HPDE6-E6E7 (cell line): Measurements from ENCODE around the gene PLEK.

ENCODE experiments used
- DNase-seq: peaks from one replicate; pipeline ENCODE4 v3.0.0; 2011; ENCODE audit warnings: missing footprints; ENCODE audit errors: extremely low spot score

Gene PLEK

DNA sequence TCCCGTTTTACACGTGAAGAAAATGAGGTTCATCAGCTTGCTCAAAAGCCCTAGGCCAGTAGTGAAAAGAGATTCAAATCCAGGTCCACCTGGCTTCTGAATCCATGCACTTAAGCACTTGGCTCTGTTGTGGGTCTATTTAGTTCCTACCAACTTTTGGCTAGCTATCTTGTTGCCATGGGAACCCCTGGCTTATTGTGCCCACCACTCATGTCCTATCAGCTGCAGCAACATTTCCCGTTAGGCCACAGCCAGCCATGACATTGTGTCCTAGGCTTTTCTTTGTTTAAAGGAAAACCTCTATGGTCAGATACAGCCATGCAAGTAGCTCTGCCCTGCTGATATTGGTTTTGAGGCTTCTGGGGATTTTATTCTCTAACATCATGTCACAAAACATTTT lies 49.8 kb downstream of the PLEK start:
- DNase-seq: no peak

- DNase-seq: no peak
Observed at GRCh38 chr2:68415521-68415920, 50.4 kb downstream of the PLEK start.

DNA sequence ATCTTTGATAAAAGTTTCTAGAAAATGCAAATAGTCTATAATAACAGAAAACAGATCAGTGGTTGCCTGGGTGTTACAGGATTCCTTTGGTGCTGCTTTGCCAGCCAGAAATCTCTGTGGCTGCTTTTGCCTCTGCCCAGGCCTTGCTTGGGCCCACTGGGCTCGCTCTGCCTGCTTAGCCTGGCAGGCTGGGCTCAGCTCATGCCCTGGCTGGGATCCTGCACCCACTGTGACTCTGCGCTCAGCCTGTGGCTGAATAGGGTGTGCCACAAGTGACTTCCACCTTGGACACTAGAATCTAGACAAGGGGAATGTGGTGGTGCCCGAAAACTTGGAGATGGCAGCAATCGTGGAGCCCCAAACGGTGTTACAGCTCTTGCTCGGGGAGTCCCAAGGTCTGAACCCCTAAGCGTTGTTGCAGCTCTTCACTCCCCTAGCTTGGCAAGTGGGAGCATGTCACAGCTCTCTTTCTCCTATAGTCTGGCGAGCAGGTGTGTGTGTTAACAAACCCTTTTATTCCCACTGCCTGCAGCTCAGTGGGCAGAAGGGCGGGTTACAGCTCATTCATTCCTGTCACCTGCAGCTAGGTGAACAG lies 51.1 kb downstream of the PLEK start:
- no peak for DNase-seq

GRCh38 chr2:68417926-68418325 lies 52.8 kb downstream of the PLEK start:
- DNase-seq: no peak

- no peak for DNase-seq
Observed at GRCh38 chr2:68418419-68418818, 53.3 kb downstream of the PLEK start.

DNA sequence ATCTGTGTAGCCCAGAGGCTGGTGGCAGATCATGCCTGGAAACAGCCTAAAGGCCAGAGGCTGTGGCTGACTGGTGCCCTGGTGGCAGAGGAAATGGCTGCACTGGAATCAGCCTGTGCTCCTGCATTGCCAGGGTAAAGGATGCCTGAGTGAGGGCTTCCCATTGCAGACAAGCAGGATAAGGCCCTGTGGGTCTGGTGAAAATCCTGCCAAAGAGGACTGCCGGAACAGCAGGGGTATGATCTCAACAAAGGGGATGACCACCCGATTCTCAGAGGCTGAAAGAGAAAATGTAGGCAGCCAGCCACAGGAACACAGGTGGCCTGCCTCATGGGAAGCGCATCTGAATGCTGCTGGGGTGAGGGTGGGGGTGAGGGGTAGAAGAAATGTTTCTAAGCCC lies 53.8 kb downstream of the PLEK start:
- no peak for DNase-seq

- DNase-seq: no peak
Observed at GRCh38 chr2:68420254-68420910, 55.3 kb downstream of the PLEK start.

- DNase-seq: no peak
Observed at GRCh38 chr2:68423966-68424650, 59.0 kb downstream of the PLEK start.

DNA sequence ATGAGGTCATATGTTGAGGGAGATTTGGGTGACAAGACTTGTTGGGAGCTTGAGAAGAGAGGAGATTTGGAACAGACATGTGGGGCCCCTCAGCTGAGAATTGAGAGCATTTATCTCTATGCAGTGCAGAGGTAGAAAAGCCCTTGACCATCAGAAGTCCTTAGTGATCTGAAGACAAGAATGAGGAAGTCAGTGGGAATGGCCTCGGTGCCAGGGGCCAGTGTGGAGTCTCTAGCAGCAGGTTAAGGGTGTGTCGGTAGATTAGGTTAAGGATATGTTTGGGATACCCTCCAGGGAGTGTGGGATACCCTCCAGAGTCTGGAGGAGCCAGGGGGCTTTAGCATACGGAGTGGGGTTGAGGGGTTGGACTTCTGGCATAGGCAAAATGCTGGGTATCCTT lies 60.4 kb downstream of the PLEK start:
- no peak for DNase-seq

GRCh38 chr2:68426446-68426845 lies 61.4 kb downstream of the PLEK start:
- DNase-seq: no peak

- no peak for DNase-seq
Observed at GRCh38 chr2:68426848-68427579, 61.9 kb downstream of the PLEK start.

DNA sequence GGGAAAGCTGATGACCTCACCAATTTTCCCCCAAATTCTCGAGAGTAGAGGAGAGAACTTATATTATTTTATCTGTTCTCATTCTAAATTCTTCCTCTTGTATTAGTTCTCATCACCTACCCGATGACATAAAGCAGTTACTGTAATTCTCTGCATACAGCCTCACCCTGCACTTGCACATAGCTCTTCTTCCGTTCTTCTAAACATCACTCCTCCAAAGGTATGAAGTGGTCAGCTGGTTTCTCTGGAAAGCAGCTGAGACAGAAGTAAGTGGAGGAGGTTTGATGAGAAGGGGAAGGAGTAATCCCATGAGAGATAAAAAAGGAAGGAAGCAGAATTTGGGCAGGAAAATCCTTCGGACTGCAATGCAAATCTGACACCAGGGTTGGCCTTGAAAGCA lies 63.0 kb downstream of the PLEK start:
- DNase-seq: no peak

GRCh38 chr2:68428746-68429145 lies 63.7 kb downstream of the PLEK start:
- no peak for DNase-seq

DNA sequence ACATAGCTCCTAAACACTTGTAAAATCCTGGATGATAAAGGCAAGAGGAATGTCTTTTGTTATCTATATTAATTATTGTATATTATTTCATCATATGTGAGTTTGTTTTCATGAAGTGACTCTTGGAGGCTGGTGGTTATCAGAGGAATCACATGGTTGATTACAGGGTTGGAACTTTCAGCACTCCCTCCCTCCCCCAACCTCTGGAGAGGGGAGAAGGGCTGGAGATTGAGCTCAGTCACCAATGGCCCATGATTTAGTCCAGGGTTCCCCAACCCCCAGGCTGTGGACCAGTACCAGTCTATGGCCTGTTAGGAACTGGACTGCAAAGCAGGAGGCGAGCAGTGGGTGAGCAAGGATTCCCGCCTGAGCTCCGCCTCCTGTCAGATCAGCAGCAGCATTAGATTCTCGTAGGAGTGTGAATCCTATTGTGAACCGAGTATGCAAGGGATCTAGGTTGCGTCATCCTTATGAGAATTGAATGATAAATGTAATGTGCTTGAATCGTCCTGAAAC lies 64.3 kb downstream of the PLEK start:
- no peak for DNase-seq

DNA sequence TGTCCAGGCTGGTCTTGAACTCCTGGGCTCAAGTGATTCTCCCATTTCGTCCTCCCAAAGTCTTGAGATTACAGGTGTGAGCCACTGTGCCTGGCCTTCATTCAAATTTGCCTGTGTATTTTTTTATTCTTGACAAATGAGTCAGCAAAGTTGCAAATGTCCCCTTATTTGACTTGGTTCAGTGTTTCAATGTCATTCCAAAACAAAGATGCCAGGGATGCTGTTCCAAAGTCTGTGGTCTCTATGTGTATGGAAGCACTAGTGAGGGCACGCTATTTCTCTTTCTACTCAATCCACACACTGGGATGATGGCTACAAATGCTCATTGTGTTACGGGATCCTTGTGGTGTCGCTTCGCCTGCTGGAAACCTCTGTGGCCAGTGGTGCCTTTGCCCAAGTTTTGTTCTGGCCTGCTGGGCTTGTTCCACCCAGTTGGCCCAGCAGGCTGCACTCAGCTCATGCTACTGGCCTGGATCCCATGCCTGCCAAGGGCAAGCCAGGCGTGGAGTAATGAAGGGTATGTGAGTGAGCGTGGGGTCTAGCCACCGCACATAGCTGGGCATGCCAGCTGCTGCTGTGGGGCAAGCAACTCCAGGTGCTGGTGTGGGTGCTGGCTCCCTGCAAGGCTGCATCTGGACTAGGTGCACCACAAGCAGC lies 66.4 kb downstream of the PLEK start:
- no peak for DNase-seq

- DNase-seq: no peak
Observed at GRCh38 chr2:68432696-68433658, 67.9 kb downstream of the PLEK start.

- no peak for DNase-seq
Observed at GRCh38 chr2:68434981-68435380, 69.9 kb downstream of the PLEK start.

GRCh38 chr2:68435615-68436014 lies 70.5 kb downstream of the PLEK start:
- DNase-seq: no peak

GRCh38 chr2:68436270-68436669 lies 71.2 kb downstream of the PLEK start:
- DNase-seq: no peak

GRCh38 chr2:68438455-68439303 lies 73.6 kb downstream of the PLEK start:
- no peak for DNase-seq
